ENCODE data around the gene KAT2B. TPM values are rescaled to one million over a fixed set of nuclear protein-coding genes. Genes with fewer than 3 reads are reported as not detected.

KAT2B gene
- total and polyA plus RNA-seq, 2 of the 8 experiments (the other 6 are each of a cell fraction or from before 2014, with no cell fraction given): 0.24 to 0.91 TPM

DNA sequence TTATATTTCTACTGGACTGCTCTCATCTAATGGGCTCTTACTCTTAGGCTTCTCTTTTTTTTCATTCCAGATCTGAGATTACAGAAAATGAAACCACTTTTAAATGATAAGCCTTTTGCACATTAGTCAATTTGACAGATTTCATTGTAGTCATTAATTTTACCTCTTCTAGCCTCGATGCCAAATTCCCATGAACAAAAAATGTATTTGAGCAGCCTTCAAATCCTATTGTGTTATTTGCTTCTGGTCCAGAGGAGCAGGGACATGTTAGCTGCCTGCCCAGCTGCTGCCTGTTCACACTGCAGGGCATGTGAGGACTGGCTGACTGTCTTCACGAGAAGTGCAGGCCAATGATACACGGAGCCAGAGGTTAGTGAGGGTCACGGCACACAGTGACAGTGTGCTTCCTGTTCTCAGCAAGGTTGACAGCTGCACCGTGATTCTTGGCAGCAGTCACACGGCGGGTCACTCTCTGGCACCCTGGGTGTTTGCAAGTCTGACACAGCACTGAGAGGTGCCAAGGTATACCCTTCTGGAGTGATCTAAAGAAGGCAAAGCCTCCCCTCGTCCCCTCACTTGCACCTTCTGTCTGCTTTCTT lies 40.8 kb downstream of the KAT2B start:
- no peaks in the 10 kb centered on the region for H3K9me3 ChIP-seq (ENCODE audit: insufficient read depth in 2 of 2, low read depth in 1 of 2, low read length in 1 of 2)
- H4K91ac ChIP-seq (replicated peaks; ENCODE audit: insufficient read length, low read length): peak overlapping the region; percentile 34
- H3K23ac ChIP-seq (ENCODE audit: insufficient read length): no peak overlapping the region
- H3K4me1 ChIP-seq (replicated peaks in 1 of 4; ENCODE audit: control insufficient read depth in 3 of 4, insufficient read depth in 4 of 4, low read length in 3 of 4): peaks cover 0 to 3% (median 0%) of the 10 kb centered on the region in 4 experiments; a peak in 1 of 7 replicates
- ChIA-PET CTCF (ENCODE audit: partially characterized antibody) (no interaction called here), POLR2A (ENCODE audit: partially characterized antibody) (interaction anchor here (1.5 kb wide), 1 partner anchor 66 kb away, joined by 3 read pairs; no protein-coding TSS in a partner anchor)
- H2BK15ac ChIP-seq (ENCODE audit: low read length): 0 out of 2 replicates have a peak overlapping the region, but pooled peaks have one; percentile 89
- peak overlapping the region; percentile 46; the same call in 1 of the 2 replicates for H2BK12ac ChIP-seq (ENCODE audit: low read depth, low read length)
- no peaks in the 10 kb centered on the region for H3K79me1 ChIP-seq (ENCODE audit: low read depth, low read length)
- H3K27me3 ChIP-seq (replicated peaks in 1 of 4; ENCODE audit: control insufficient read depth in 3 of 4, extremely low read depth in 1 of 4, insufficient read depth in 3 of 4, low read length in 3 of 4): no peaks in the 10 kb centered on the region
- H3K36me3 ChIP-seq (ENCODE audit: control insufficient read depth in 2 of 4, insufficient read depth in 4 of 4, low read length in 3 of 4): no peaks in the 10 kb centered on the region
- H2BK120ac ChIP-seq (replicated peaks; ENCODE audit: low read depth, low read length): no peak overlapping the region
- H4K5ac ChIP-seq (ENCODE audit: insufficient read length, low read depth, low read length): no peak overlapping the region
- peak overlapping the region; percentile 95 for H3K4ac ChIP-seq (replicated peaks; ENCODE audit: insufficient read length, low read depth, low read length)
- no peak overlapping the region for H3K4me2 ChIP-seq (ENCODE audit: insufficient read depth in 1 of 2, low read depth in 2 of 2, low read length in 2 of 2)
- no peak overlapping the region for H3K9ac ChIP-seq (replicated peaks in 1 of 4; ENCODE audit: extremely low read depth in 1 of 4, low read depth in 3 of 4, low read length in 3 of 4)
- FAIRE-seq: no peak
- no peak overlapping the region for H2AFZ ChIP-seq (ENCODE audit: low read length)
- DNase-seq (ENCODE audit: low read depth in 1 of 2, low spot score in 2 of 2): no peak
- H3K27ac ChIP-seq (ENCODE audit: low read depth, low read length): no peak overlapping the region; the same call in 1 of the 2 replicates
- no peak overlapping the region for H3K4me3 ChIP-seq (ENCODE audit: extremely low read depth in 1 of 4, insufficient read depth in 2 of 4, low read depth in 3 of 4, low read length in 4 of 4)
- H2BK20ac ChIP-seq (ENCODE audit: low read length): no peak overlapping the region
- no peaks in the 10 kb centered on the region for H3K79me2 ChIP-seq (ENCODE audit: control insufficient read depth in 1 of 2, insufficient read depth in 2 of 2, low read length in 2 of 2)
- H3K23me2 ChIP-seq (ENCODE audit: low read depth, low read length): no peaks in the 10 kb centered on the region
- 90% methylated on average over 8 of the region's 8 CpGs; no CpG with 5 or more reads in 1 of the 2 experiments for whole genome bisulfite sequencing, 2 experiments (ENCODE audit: extremely low coverage in 1 of 2, insufficient coverage in 1 of 2, insufficient read length in 1 of 2, insufficient replicate concordance in 2 of 2, low coverage in 1 of 2, low lambda C conversion rate in 2 of 2, missing lambda C conversion rate in 1 of 2)
- peak overlapping the region; percentile 68; the same call in 1 of the 2 replicates for H2AK5ac ChIP-seq (ENCODE audit: low read depth, low read length)
- no peak overlapping the region for H4K8ac ChIP-seq (ENCODE audit: extremely low read depth, insufficient read depth, low read length)
- H3K14ac ChIP-seq (ENCODE audit: insufficient read length): no peak overlapping the region
- no peak overlapping the region for H3K56ac ChIP-seq (replicated peaks; ENCODE audit: insufficient read length, low read depth, low read length)
- H2BK5ac ChIP-seq (ENCODE audit: low read depth, low read length): no peak overlapping the region
- no peak overlapping the region for H3K18ac ChIP-seq (ENCODE audit: extremely low read depth, low read length)
- H4K20me1 ChIP-seq (replicated peaks in 1 of 2; ENCODE audit: control insufficient read depth in 1 of 2, insufficient read depth in 2 of 2, low read length in 2 of 2): no peaks in the 10 kb centered on the region
